ENCODE measurements around the gene ZFPM1. TPM values are rescaled to one million over a fixed set of nuclear protein-coding genes. Genes with fewer than 3 reads are reported as not detected.

ZFPM1 gene
- total and polyA plus RNA-seq, 7 donors = 0.43 to 2.9 (median 2.3) TPM

- intact Hi-C loops (cut with DNase I) = no loop called here
- TF ChIP-seq, protein P1, sequence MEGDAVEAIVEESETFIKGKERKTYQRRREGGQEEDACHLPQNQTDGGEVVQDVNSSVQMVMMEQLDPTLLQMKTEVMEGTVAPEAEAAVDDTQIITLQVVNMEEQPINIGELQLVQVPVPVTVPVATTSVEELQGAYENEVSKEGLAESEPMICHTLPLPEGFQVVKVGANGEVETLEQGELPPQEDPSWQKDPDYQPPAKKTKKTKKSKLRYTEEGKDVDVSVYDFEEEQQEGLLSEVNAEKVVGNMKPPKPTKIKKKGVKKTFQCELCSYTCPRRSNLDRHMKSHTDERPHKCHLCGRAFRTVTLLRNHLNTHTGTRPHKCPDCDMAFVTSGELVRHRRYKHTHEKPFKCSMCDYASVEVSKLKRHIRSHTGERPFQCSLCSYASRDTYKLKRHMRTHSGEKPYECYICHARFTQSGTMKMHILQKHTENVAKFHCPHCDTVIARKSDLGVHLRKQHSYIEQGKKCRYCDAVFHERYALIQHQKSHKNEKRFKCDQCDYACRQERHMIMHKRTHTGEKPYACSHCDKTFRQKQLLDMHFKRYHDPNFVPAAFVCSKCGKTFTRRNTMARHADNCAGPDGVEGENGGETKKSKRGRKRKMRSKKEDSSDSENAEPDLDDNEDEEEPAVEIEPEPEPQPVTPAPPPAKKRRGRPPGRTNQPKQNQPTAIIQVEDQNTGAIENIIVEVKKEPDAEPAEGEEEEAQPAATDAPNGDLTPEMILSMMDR (IDR thresholded peaks at IDR 0.05) = no peak
- H3K4me3 ChIP-seq = no peak overlapping the region
- no peaks in the 10 kb centered on the region for H3K36me3 ChIP-seq (ENCODE audit: insufficient read depth in 1 of 2, low read depth in 1 of 2)
- no peaks in the 10 kb centered on the region for H3K9me3 ChIP-seq
- peaks cover 8% of the 10 kb centered on the region for H3K4me1 ChIP-seq
- ATAC-seq (no peak), DNase-seq (no peak)
- H3K27ac ChIP-seq = no peak overlapping the region
- WGBS, 3 donors = 55 to 67% (median 63%) methylated on average over 21 to 22 of the region's 22 CpGs
- peaks cover 0 to 54% (median 22%) of the 10 kb centered on the region in 3 donors for H3K27me3 ChIP-seq (ENCODE audit: insufficient read depth in 3 of 3, low read length in 2 of 3)
These were observed 21.4 kb upstream of the ZFPM1 start for GRCh38 chr16:88431651-88432050.

DNA sequence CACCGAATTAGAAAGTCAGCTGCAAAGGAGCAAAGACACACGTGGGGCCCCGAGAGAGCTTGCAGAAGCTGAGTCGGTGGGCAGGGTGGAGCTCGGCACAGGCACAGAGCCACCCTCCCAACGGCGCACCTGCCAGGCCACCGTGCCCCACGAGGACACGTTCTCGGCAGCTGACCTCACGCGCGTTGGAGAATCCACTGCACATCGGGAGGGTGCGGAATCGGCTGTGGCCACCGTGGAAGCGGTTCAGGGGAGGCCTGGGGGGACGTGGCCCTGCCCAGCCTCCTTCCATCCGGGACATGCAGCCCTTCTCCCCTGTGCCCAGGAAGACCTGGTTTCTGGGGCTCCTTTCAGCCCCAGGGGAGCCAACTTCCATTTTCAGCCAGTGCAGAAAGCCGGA, 20.9 kb upstream of the ZFPM1 start:
- TF ChIP-seq, protein P1 (IDR thresholded peaks at IDR 0.05) = no peak
- no peaks in the 10 kb centered on the region for H3K9me3 ChIP-seq
- H3K36me3 ChIP-seq (ENCODE audit: insufficient read depth in 1 of 2, low read depth in 1 of 2) = no peaks in the 10 kb centered on the region
- peaks cover 0 to 54% (median 22%) of the 10 kb centered on the region in 3 donors for H3K27me3 ChIP-seq (ENCODE audit: insufficient read depth in 3 of 3, low read length in 2 of 3)
- H3K27ac ChIP-seq = no peak overlapping the region
- ATAC-seq (no peak), DNase-seq (no peak)
- H3K4me1 ChIP-seq = peaks cover 8% of the 10 kb centered on the region
- H3K4me3 ChIP-seq = no peak overlapping the region
- intact Hi-C loops (cut with DNase I) = no loop called here
- 71 to 76% (median 72%) methylated on average over 22 of the region's 22 CpGs for WGBS, 3 donors

DNA sequence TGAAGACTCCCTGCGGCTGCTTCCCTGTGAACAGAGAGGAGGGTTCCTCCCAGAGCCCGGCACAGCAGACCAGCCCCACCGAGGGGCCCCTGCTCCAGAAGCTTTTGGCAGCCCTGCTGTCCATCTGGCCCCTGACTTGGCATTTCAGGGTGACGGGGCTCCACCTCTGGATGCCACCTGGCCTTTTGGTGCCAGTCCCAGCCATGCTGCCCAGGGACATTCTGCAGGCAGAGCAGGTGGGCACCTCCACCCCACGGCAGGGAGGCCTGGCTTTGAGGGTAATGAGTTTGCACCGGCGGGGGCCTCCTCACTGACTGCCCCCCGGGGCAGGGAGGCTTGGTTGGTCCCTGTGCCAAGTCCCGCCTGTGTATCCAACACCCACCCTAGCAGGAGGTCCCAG, 20.3 kb upstream of the ZFPM1 start:
- 69 to 74% (median 73%) methylated on average over 7 to 9 of the region's 9 CpGs for WGBS, 3 donors
- peaks cover 8% of the 10 kb centered on the region for H3K4me1 ChIP-seq
- ATAC-seq (no peak), DNase-seq (no peak)
- intact Hi-C loops (cut with DNase I) = no loop called here
- H3K27ac ChIP-seq = no peak overlapping the region
- no peaks in the 10 kb centered on the region for H3K36me3 ChIP-seq (ENCODE audit: insufficient read depth in 1 of 2, low read depth in 1 of 2)
- H3K9me3 ChIP-seq = no peaks in the 10 kb centered on the region
- H3K27me3 ChIP-seq (ENCODE audit: insufficient read depth in 3 of 3, low read length in 2 of 3) = peaks cover 0 to 54% (median 22%) of the 10 kb centered on the region in 3 donors
- TF ChIP-seq, protein P1 (IDR thresholded peaks at IDR 0.05) = no peak
- no peak overlapping the region for H3K4me3 ChIP-seq

DNA sequence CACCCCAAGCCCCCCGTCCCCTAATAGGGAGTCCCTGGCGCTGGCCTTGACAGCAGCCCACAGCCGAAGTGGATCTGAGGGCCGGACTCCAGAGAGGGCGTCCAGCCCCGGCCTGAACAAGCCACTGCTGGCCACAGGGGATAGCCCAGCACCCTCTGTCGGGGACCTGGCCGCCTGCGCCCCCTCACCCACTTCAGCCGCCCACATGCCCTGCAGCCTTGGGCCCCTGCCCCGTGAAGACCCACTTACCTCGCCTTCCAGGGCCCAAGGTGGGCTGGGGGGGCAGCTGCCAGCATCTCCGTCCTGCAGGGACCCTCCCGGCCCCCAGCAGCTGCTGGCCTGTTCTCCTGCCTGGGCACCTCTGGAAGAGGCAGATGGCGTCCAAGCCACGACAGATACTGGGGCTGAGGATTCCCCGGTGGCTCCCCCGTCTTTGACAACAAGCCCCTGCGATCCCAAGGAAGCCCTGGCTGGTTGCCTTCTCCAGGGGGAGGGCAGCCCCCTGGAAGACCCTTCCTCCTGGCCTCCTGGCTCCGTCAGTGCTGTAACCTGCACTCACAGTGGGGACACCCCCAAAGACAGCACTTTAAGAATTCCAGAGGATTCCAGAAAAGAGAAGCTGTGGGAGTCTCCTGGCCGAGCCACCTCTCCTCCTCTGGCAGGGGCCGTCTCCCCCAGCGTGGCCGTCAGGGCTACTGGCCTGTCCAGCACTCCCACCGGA, 19.3 kb upstream of the ZFPM1 start:
- Histone ChIP-seq H3K27ac (no peak overlapping the region), H3K36me3 (ENCODE audit: insufficient read depth in 1 of 2, low read depth in 1 of 2) (no peaks in the 10 kb centered on the region), H3K9me3 (no peaks in the 10 kb centered on the region), H3K27me3 (ENCODE audit: insufficient read depth in 3 of 3, low read length in 2 of 3) (peaks cover 0 to 54% (median 22%) of the 10 kb centered on the region in 3 donors), H3K4me3 (no peak overlapping the region), H3K4me1 (peaks cover 8% of the 10 kb centered on the region)
- intact Hi-C loops (cut with DNase I) = no loop called here
- DNase-seq (no peak), ATAC-seq (no peak)
- WGBS, 3 donors = 80 to 91% (median 82%) methylated on average over 20 to 25 of the region's 25 CpGs
- TF ChIP-seq, protein P1 (IDR thresholded peaks at IDR 0.05) = no peak

DNA sequence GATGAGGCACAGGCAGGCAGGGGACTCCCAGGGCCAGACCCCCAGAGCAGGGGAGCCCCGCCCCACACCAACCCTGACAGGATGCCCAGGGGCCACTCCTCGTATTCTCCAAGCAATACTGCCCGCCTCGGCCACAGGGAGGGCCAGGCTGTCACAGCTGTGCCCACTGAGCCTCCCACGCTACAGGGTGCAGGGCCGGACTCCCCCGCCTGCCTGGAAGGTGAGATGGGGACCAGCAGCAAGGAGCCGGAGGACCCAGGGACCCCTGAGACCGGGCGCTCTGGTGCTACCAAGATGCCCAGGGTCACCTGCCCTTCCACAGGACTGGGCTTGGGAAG, 18.8 kb upstream of the ZFPM1 start:
- DNase-seq = no peak
- no peak overlapping the region for H3K27ac ChIP-seq
- H3K9me3 ChIP-seq = no peaks in the 10 kb centered on the region
- TF ChIP-seq, protein P1 (IDR thresholded peaks at IDR 0.05) = no peak
- H3K4me1 ChIP-seq = peaks cover 8% of the 10 kb centered on the region
- intact Hi-C loops (cut with DNase I) = no loop called here
- H3K4me3 ChIP-seq = no peak overlapping the region
- H3K36me3 ChIP-seq (ENCODE audit: insufficient read depth in 1 of 2, low read depth in 1 of 2) = no peaks in the 10 kb centered on the region
- peaks cover 0 to 49% (median 22%) of the 10 kb centered on the region in 3 donors for H3K27me3 ChIP-seq (ENCODE audit: insufficient read depth in 3 of 3, low read length in 2 of 3)
- no peak for ATAC-seq
- WGBS, 3 donors = 88 to 90% (median 90%) methylated on average over 10 of the region's 10 CpGs
